Measurements from ENCODE around the gene DEUP1. TPM values are rescaled to one million over a fixed set of nuclear protein-coding genes. Genes with fewer than 3 reads are reported as not detected.

DEUP1 gene
- total RNA-seq, 4 donors from 2014 or later: 0.41 TPM; not detected in 3

GRCh38 chr11:93326681-93327080 is 3.9 kb upstream of the DEUP1 start:
- no peak overlapping the region for H3K4me3 ChIP-seq
- H3K4me1 ChIP-seq: no peaks in the 10 kb centered on the region
- H3K27me3 ChIP-seq: no peaks in the 10 kb centered on the region
- intact Hi-C loops (cut with DNase I; ENCODE audit: low total_unique reads): no loop called here
- no peaks in the 10 kb centered on the region for H3K9me3 ChIP-seq
- TF ChIP-seq CTCF (IDR thresholded peaks at IDR 0.05) (no peak), POLR2A (IDR thresholded peaks at IDR 0.05) (no peak)
- H3K27ac ChIP-seq: no peak overlapping the region
- no peak for DNase-seq
- H3K36me3 ChIP-seq: no peaks in the 10 kb centered on the region

GRCh38 chr11:93329936-93330445 is 551 bp upstream of the DEUP1 start:
- no peaks in the 10 kb centered on the region for H3K36me3 ChIP-seq
- no peaks in the 10 kb centered on the region for H3K9me3 ChIP-seq
- H3K27me3 ChIP-seq: no peaks in the 10 kb centered on the region
- TF ChIP-seq CTCF (IDR thresholded peaks at IDR 0.05): no peak
- TF ChIP-seq POLR2A (IDR thresholded peaks at IDR 0.05): no peak
- H3K4me3 ChIP-seq: peak overlapping the region; percentile 0 to 28
- no peak overlapping the region for H3K27ac ChIP-seq
- no peaks in the 10 kb centered on the region for H3K4me1 ChIP-seq
- DNase-seq: no peak
- intact Hi-C loops (cut with DNase I; ENCODE audit: low total_unique reads): no loop called here

GRCh38 chr11:93340223-93340622 is 9.7 kb downstream of the DEUP1 start:
- no peaks in the 10 kb centered on the region for H3K9me3 ChIP-seq
- no peaks in the 10 kb centered on the region for H3K4me1 ChIP-seq
- no peaks in the 10 kb centered on the region for H3K27me3 ChIP-seq
- no peak overlapping the region for H3K4me3 ChIP-seq
- H3K27ac ChIP-seq: no peak overlapping the region
- DNase-seq: no peak
- no peaks in the 10 kb centered on the region for H3K36me3 ChIP-seq
- intact Hi-C loops (cut with DNase I; ENCODE audit: low total_unique reads): no loop called here
- TF ChIP-seq CTCF (IDR thresholded peaks at IDR 0.05) (no peak), POLR2A (IDR thresholded peaks at IDR 0.05) (no peak)

GRCh38 chr11:93344855-93345333 is 14.4 kb downstream of the DEUP1 start:
- no peak overlapping the region for H3K27ac ChIP-seq
- no peaks in the 10 kb centered on the region for H3K36me3 ChIP-seq
- H3K9me3 ChIP-seq: no peaks in the 10 kb centered on the region
- H3K4me3 ChIP-seq: no peak overlapping the region
- TF ChIP-seq POLR2A (IDR thresholded peaks at IDR 0.05) (no peak), CTCF (IDR thresholded peaks at IDR 0.05) (no peak)
- no peaks in the 10 kb centered on the region for H3K4me1 ChIP-seq
- intact Hi-C loops (cut with DNase I; ENCODE audit: low total_unique reads): no loop called here
- H3K27me3 ChIP-seq: no peaks in the 10 kb centered on the region
- DNase-seq: no peak

- no peak for DNase-seq
- intact Hi-C loops (cut with DNase I; ENCODE audit: low total_unique reads): no loop called here
- Histone ChIP-seq H3K36me3 (no peaks in the 10 kb centered on the region), H3K27me3 (no peaks in the 10 kb centered on the region), H3K27ac (no peak overlapping the region), H3K9me3 (no peaks in the 10 kb centered on the region), H3K4me1 (no peaks in the 10 kb centered on the region), H3K4me3 (no peak overlapping the region)
- TF ChIP-seq CTCF (IDR thresholded peaks at IDR 0.05): no peak
- no peak for TF ChIP-seq POLR2A (IDR thresholded peaks at IDR 0.05)
Observed at GRCh38 chr11:93348930-93349329, 18.4 kb downstream of the DEUP1 start.

Data from uterus (tissue), 4 donors.